ENCODE results near the gene MICAL3.

GRCh38 chr22:17741866-17742526 lies 282.4 kb downstream of the MICAL3 start:
- no peak for TF ChIP-seq CTCF (IDR thresholded peaks at IDR 0.05; ENCODE audit: insufficient read depth, low read length)
- TF ChIP-seq POLR2AphosphoS5 (IDR thresholded peaks at IDR 0.05; ENCODE audit: low read depth), result no peak
- TF ChIP-seq, protein P1, sequence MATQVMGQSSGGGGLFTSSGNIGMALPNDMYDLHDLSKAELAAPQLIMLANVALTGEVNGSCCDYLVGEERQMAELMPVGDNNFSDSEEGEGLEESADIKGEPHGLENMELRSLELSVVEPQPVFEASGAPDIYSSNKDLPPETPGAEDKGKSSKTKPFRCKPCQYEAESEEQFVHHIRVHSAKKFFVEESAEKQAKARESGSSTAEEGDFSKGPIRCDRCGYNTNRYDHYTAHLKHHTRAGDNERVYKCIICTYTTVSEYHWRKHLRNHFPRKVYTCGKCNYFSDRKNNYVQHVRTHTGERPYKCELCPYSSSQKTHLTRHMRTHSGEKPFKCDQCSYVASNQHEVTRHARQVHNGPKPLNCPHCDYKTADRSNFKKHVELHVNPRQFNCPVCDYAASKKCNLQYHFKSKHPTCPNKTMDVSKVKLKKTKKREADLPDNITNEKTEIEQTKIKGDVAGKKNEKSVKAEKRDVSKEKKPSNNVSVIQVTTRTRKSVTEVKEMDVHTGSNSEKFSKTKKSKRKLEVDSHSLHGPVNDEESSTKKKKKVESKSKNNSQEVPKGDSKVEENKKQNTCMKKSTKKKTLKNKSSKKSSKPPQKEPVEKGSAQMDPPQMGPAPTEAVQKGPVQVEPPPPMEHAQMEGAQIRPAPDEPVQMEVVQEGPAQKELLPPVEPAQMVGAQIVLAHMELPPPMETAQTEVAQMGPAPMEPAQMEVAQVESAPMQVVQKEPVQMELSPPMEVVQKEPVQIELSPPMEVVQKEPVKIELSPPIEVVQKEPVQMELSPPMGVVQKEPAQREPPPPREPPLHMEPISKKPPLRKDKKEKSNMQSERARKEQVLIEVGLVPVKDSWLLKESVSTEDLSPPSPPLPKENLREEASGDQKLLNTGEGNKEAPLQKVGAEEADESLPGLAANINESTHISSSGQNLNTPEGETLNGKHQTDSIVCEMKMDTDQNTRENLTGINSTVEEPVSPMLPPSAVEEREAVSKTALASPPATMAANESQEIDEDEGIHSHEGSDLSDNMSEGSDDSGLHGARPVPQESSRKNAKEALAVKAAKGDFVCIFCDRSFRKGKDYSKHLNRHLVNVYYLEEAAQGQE (IDR thresholded peaks at IDR 0.05; ENCODE audit: insufficient replicate concordance, low read depth), result no peak
- no peak for TF ChIP-seq GABPA (IDR thresholded peaks at IDR 0.05; ENCODE audit: low read depth)
